GM23338 (cell line): ENCODE measurements around the gene PTPRC. TPM values are rescaled to one million over a fixed set of nuclear protein-coding genes. Genes with fewer than 3 reads are reported as not detected.

Experiments used
- ATAC-seq: fragments of 200-7000 bp; cut with Tn5 transposase; 3 replicates; pipeline ENCODE4 v1.9.1; 2020
- DNase-seq: peaks from one replicate; pipeline ENCODE4 v3.0.0-alpha.2; 2015; ENCODE audit warnings: low spot score
- H2AFZ ChIP-seq: fragments of 200-600 bp; sonication (generic); 2 replicates; pipeline ENCODE4 v1.8.0; 2016; ENCODE audit warnings: antibody characterized with exemption, mild to moderate bottlenecking, moderate library complexity
- H3F3A ChIP-seq: fragments of 200-600 bp; sonication (generic); replicated peaks from 2 replicates; pipeline ENCODE4 v1.8.0; 2017; ENCODE audit warnings: antibody characterized with exemption, mixed run types, low read depth
- H3K27ac ChIP-seq: fragments of 200-600 bp; sonication (generic); 2 replicates; pipeline ENCODE4 v1.6.1; 2016; ENCODE audit warnings: low read depth
- H3K27me3 ChIP-seq: fragments of 200-600 bp; sonication (generic); 2 replicates; pipeline ENCODE4 v1.8.0; 2016; ENCODE audit warnings: mild to moderate bottlenecking, mixed run types, moderate library complexity; ENCODE audit not compliant: insufficient read depth
- H3K36me3 ChIP-seq: fragments of 200-600 bp; sonication (generic); 2 replicates; pipeline ENCODE4 v1.8.0; 2016; ENCODE audit warnings: mild to moderate bottlenecking; ENCODE audit not compliant: insufficient read depth
- H3K4me1 ChIP-seq: fragments of 200-600 bp; sonication (generic); 2 replicates; pipeline ENCODE4 v1.8.0; 2016; ENCODE audit warnings: mild to moderate bottlenecking, moderate library complexity; ENCODE audit not compliant: insufficient read depth
- H3K4me2 ChIP-seq: fragments of 200-600 bp; sonication (generic); 2 replicates; pipeline ENCODE4 v1.7.1; 2017; ENCODE audit warnings: mixed run types
- H3K4me3 ChIP-seq: fragments of 200-600 bp; sonication (generic); 2 replicates; pipeline ENCODE4 v1.6.1; 2016; ENCODE audit warnings: mixed run types
- H3K79me2 ChIP-seq: fragments of 200-600 bp; sonication (generic); replicated peaks from 2 replicates; pipeline ENCODE4 v1.8.0; 2017; ENCODE audit warnings: mild to moderate bottlenecking; ENCODE audit not compliant: insufficient read depth
- H3K9me2 ChIP-seq: fragments of 200-600 bp; sonication (generic); 2 replicates; pipeline ENCODE4 v1.8.0; 2017; ENCODE audit not compliant: insufficient read depth
- H4K20me1 ChIP-seq: fragments of 200-600 bp; sonication (generic); replicated peaks from 2 replicates; pipeline ENCODE4 v1.8.0; 2017; ENCODE audit warnings: mild to moderate bottlenecking; ENCODE audit not compliant: insufficient read depth
- H3K27ac Mint-ChIP-seq: 2 replicates; pipeline ENCODE4 v1.8.0; 2020; ENCODE audit warnings: inconsistent platforms, mild to moderate bottlenecking, moderate library complexity, mixed read lengths
- H3K27me3 Mint-ChIP-seq: 3 replicates; pipeline ENCODE4 v1.8.0; 2022; ENCODE audit warnings: low read depth, mild to moderate bottlenecking, moderate library complexity, mixed read lengths, inconsistent platforms; ENCODE audit not compliant: insufficient read depth, poor library complexity
- H3K36me3 Mint-ChIP-seq: 3 replicates; pipeline ENCODE4 v1.8.0; 2021; ENCODE audit warnings: low read depth, mild to moderate bottlenecking, inconsistent platforms, moderate library complexity, mixed read lengths
- H3K4me1 Mint-ChIP-seq: 3 replicates; pipeline ENCODE4 v1.8.0; 2020; ENCODE audit warnings: mild to moderate bottlenecking, inconsistent platforms, mixed read lengths
- H3K4me3 Mint-ChIP-seq: 3 replicates; pipeline ENCODE4 v1.8.0; 2021; ENCODE audit warnings: moderate library complexity, mild to moderate bottlenecking, inconsistent platforms, mixed read lengths
- H3K9me3 Mint-ChIP-seq: 3 replicates; pipeline ENCODE4 v1.8.0; 2020; ENCODE audit warnings: moderate library complexity, mild to moderate bottlenecking, inconsistent platforms, mixed read lengths
- CREB1 ChIP-seq: fragments of 250-450 bp; sonication (Bioruptor Pico); IDR thresholded peaks from 2 replicates; pipeline ENCODE4 v1.5.0; 2020; ENCODE audit warnings: low read depth, mild to moderate bottlenecking, moderate library complexity
- CTCF ChIP-seq, 2 experiments: fragments of 200-600 bp in 1 of 2; sonication (generic) in 1 of 2; conservative IDR thresholded peaks; 2 replicates each; pipeline versions ENCODE4 v1.5.1 to v1.6.1; 2016 to 2017; ENCODE audit warnings: antibody characterized with exemption in 2 of 2, low read depth in 2 of 2, mild to moderate bottlenecking in 2 of 2, moderate library complexity in 1 of 2
- EZH2 ChIP-seq: fragments of 200-600 bp; sonication (generic); IDR thresholded peaks from one replicate; pipeline ENCODE4 v1.8.0; 2017; ENCODE audit warnings: antibody characterized with exemption, mild to moderate bottlenecking, low read depth; ENCODE audit not compliant: unreplicated experiment
- EZH2phosphoT487 ChIP-seq: fragments of 200-600 bp; sonication (generic); IDR thresholded peaks from one replicate; pipeline ENCODE4 v1.8.1; 2018; ENCODE audit warnings: antibody characterized with exemption; ENCODE audit not compliant: unreplicated experiment
- JUNB ChIP-seq: IDR thresholded peaks from one replicate; pipeline ENCODE4 v1.6.1; 2016; ENCODE audit warnings: antibody characterized with exemption; ENCODE audit not compliant: unreplicated experiment
- NANOG ChIP-seq: IDR thresholded peaks from 2 replicates; pipeline ENCODE4 v1.6.1; 2016; ENCODE audit warnings: antibody characterized with exemption, borderline replicate concordance
- POLR2AphosphoS5 ChIP-seq: IDR thresholded peaks from 2 replicates; pipeline ENCODE4 v1.6.1; 2016; ENCODE audit warnings: antibody characterized with exemption, low read depth
- STAT1 ChIP-seq: IDR thresholded peaks from one replicate; pipeline ENCODE4 v1.6.1; 2016; ENCODE audit warnings: antibody characterized with exemption; ENCODE audit not compliant: unreplicated experiment
- ZNF114 ChIP-seq: fragments of 250-450 bp; sonication (Bioruptor Pico); IDR thresholded peaks from 2 replicates; pipeline ENCODE4 v1.5.0; 2020; ENCODE audit warnings: mild to moderate bottlenecking, moderate library complexity
- ZNF331 ChIP-seq: fragments of 250-450 bp; sonication (Bioruptor Pico); IDR thresholded peaks from 2 replicates; pipeline ENCODE4 v1.5.0; 2020; ENCODE audit warnings: low read depth, mild to moderate bottlenecking, moderate library complexity
- polyA plus RNA-seq: library from polyadenylated mRNA; unstranded; fragments of >200 nt; fragmentation: Nextera tagmentation; extraction: Ambion mirVana; gene quantifications from 2 replicates; pipeline ENCODE4 v1.2.1, GENCODE V29; 2016
- total RNA-seq: library from RNA; depleted of rRNA; stranded (reverse); fragments of >200 nt; shearing (Covaris generic); gene quantifications from 2 replicates; pipeline ENCODE4 v1.2.3, GENCODE V29; 2014
- TF ChIP-seq, protein P1 (sequence below): IDR thresholded peaks from 2 replicates; pipeline ENCODE4 v1.6.1; 2016; ENCODE audit warnings: antibody characterized with exemption
- TF ChIP-seq, protein P2 (sequence below): IDR thresholded peaks from one replicate; pipeline ENCODE4 v1.6.1; 2018; ENCODE audit warnings: antibody characterized with exemption; ENCODE audit not compliant: unreplicated experiment
- TF ChIP-seq, protein P3 (sequence below): fragments of 250-450 bp; sonication (Bioruptor Pico); IDR thresholded peaks from 2 replicates; pipeline ENCODE4 v1.5.0; 2020; ENCODE audit warnings: mild to moderate bottlenecking, moderate library complexity

PTPRC gene
- total and polyA plus RNA-seq, 2 experiments from 2014 or later = 0.10 to 0.52 TPM

- H3K4me2 ChIP-seq = no peak overlapping the region
- H2AFZ ChIP-seq = no peak overlapping the region
- no peak for TF ChIP-seq STAT1
- no peak for TF ChIP-seq JUNB
- no peak for TF ChIP-seq POLR2AphosphoS5
- TF ChIP-seq EZH2phosphoT487 = no peak
- TF ChIP-seq CREB1 = no peak
- TF ChIP-seq, protein P1, sequence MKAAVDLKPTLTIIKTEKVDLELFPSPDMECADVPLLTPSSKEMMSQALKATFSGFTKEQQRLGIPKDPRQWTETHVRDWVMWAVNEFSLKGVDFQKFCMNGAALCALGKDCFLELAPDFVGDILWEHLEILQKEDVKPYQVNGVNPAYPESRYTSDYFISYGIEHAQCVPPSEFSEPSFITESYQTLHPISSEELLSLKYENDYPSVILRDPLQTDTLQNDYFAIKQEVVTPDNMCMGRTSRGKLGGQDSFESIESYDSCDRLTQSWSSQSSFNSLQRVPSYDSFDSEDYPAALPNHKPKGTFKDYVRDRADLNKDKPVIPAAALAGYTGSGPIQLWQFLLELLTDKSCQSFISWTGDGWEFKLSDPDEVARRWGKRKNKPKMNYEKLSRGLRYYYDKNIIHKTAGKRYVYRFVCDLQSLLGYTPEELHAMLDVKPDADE = no peak
- TF ChIP-seq, protein P2, sequence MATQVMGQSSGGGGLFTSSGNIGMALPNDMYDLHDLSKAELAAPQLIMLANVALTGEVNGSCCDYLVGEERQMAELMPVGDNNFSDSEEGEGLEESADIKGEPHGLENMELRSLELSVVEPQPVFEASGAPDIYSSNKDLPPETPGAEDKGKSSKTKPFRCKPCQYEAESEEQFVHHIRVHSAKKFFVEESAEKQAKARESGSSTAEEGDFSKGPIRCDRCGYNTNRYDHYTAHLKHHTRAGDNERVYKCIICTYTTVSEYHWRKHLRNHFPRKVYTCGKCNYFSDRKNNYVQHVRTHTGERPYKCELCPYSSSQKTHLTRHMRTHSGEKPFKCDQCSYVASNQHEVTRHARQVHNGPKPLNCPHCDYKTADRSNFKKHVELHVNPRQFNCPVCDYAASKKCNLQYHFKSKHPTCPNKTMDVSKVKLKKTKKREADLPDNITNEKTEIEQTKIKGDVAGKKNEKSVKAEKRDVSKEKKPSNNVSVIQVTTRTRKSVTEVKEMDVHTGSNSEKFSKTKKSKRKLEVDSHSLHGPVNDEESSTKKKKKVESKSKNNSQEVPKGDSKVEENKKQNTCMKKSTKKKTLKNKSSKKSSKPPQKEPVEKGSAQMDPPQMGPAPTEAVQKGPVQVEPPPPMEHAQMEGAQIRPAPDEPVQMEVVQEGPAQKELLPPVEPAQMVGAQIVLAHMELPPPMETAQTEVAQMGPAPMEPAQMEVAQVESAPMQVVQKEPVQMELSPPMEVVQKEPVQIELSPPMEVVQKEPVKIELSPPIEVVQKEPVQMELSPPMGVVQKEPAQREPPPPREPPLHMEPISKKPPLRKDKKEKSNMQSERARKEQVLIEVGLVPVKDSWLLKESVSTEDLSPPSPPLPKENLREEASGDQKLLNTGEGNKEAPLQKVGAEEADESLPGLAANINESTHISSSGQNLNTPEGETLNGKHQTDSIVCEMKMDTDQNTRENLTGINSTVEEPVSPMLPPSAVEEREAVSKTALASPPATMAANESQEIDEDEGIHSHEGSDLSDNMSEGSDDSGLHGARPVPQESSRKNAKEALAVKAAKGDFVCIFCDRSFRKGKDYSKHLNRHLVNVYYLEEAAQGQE = no peak
- TF ChIP-seq EZH2 = no peak
- TF ChIP-seq ZNF331 (CRISPR knock-in tag) = no peak
- TF ChIP-seq NANOG = no peak
- TF ChIP-seq ZNF114 (CRISPR knock-in tag) = no peak
- TF ChIP-seq CTCF (conservative IDR thresholded peaks at IDR 0.05; ENCODE audit: low read depth in 2 of 2) = no peak
- TF ChIP-seq, protein P3, sequence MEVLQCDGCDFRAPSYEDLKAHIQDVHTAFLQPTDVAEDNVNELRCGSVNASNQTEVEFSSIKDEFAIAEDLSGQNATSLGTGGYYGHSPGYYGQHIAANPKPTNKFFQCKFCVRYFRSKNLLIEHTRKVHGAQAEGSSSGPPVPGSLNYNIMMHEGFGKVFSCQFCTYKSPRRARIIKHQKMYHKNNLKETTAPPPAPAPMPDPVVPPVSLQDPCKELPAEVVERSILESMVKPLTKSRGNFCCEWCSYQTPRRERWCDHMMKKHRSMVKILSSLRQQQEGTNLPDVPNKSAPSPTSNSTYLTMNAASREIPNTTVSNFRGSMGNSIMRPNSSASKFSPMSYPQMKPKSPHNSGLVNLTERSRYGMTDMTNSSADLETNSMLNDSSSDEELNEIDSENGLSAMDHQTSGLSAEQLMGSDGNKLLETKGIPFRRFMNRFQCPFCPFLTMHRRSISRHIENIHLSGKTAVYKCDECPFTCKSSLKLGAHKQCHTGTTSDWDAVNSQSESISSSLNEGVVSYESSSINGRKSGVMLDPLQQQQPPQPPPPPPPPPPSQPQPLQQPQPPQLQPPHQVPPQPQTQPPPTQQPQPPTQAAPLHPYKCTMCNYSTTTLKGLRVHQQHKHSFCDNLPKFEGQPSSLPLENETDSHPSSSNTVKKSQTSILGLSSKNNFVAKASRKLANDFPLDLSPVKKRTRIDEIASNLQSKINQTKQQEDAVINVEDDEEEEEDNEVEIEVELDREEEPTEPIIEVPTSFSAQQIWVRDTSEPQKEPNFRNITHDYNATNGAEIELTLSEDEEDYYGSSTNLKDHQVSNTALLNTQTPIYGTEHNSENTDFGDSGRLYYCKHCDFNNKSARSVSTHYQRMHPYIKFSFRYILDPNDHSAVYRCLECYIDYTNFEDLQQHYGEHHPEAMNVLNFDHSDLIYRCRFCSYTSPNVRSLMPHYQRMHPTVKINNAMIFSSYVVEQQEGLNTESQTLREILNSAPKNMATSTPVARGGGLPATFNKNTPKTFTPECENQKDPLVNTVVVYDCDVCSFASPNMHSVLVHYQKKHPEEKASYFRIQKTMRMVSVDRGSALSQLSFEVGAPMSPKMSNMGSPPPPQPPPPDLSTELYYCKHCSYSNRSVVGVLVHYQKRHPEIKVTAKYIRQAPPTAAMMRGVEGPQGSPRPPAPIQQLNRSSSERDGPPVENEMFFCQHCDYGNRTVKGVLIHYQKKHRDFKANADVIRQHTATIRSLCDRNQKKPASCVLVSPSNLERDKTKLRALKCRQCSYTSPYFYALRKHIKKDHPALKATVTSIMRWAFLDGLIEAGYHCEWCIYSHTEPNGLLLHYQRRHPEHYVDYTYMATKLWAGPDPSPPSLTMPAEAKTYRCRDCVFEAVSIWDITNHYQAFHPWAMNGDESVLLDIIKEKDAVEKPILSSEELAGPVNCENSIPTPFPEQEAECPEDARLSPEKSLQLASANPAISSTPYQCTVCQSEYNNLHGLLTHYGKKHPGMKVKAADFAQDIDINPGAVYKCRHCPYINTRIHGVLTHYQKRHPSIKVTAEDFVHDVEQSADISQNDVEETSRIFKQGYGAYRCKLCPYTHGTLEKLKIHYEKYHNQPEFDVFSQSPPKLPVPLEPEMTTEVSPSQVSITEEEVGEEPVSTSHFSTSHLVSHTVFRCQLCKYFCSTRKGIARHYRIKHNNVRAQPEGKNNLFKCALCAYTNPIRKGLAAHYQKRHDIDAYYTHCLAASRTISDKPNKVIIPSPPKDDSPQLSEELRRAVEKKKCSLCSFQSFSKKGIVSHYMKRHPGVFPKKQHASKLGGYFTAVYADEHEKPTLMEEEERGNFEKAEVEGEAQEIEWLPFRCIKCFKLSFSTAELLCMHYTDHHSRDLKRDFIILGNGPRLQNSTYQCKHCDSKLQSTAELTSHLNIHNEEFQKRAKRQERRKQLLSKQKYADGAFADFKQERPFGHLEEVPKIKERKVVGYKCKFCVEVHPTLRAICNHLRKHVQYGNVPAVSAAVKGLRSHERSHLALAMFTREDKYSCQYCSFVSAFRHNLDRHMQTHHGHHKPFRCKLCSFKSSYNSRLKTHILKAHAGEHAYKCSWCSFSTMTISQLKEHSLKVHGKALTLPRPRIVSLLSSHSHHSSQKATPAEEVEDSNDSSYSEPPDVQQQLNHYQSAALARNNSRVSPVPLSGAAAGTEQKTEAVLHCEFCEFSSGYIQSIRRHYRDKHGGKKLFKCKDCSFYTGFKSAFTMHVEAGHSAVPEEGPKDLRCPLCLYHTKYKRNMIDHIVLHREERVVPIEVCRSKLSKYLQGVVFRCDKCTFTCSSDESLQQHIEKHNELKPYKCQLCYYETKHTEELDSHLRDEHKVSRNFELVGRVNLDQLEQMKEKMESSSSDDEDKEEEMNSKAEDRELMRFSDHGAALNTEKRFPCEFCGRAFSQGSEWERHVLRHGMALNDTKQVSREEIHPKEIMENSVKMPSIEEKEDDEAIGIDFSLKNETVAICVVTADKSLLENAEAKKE (CRISPR knock-in tag) = no peak
- Mint-ChIP-seq H3K27ac (no peak overlapping the region), H3K27me3 (no peaks in the 10 kb centered on the region), H3K36me3 (no peaks in the 10 kb centered on the region), H3K4me1 (peaks cover 4% of the 10 kb centered on the region; the same call in 2 of the 3 replicates), H3K9me3 (no peaks in the 10 kb centered on the region), H3K4me3 (no peak overlapping the region)
- no peaks in the 10 kb centered on the region for H3F3A ChIP-seq
- no peaks in the 10 kb centered on the region for H3K4me1 ChIP-seq
- no peaks in the 10 kb centered on the region for H3K27me3 ChIP-seq
- DNase-seq = no peak
- no peaks in the 10 kb centered on the region for H3K79me2 ChIP-seq
- H4K20me1 ChIP-seq = no peaks in the 10 kb centered on the region
- no peaks in the 10 kb centered on the region for H3K36me3 ChIP-seq
- no peak for ATAC-seq
- no peak overlapping the region for H3K4me3 ChIP-seq
- no peak overlapping the region for H3K27ac ChIP-seq
- no peaks in the 10 kb centered on the region for H3K9me2 ChIP-seq
These were observed 4.1 kb downstream of the PTPRC start for GRCh38 chr1:198642983-198643382.
